GM21423 (cell line): ENCODE results near the gene ARHGAP45.
"Not testable (repeated sequence)": the region's sequence is repeated elsewhere in the genome, so short reads cannot be mapped to it uniquely, and the experiment has no call there.

Experiments used
- ATAC-seq: cut with Tn5 transposase; IDR thresholded peaks from one replicate; pipeline ENCODE4 v1.9.1; 2021; ENCODE audit warnings: mild to moderate bottlenecking, moderate library complexity; ENCODE audit not compliant: unreplicated experiment

ARHGAP45 gene

DNA sequence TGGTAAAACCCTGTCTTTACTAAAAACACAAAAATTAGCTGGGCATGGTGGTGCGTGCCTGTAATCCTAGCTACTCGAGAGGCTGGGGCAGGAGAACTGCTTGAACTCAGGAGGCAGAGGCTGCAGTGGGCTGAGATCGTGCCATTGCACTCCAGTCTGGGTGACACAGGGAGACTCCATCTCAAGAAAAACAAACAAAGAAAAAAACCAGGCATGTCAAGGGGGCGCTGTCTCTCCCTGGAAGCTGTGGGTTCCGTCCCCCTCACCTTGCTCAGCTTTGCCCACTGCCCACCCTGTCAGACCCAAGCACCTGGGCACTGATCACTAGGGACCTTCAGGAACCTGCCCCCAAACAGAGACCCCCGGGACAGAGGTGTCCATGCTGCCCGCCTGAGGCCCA, 62.1 kb downstream of the ARHGAP45 start:
- ATAC-seq, result not testable (repeated sequence)

DNA sequence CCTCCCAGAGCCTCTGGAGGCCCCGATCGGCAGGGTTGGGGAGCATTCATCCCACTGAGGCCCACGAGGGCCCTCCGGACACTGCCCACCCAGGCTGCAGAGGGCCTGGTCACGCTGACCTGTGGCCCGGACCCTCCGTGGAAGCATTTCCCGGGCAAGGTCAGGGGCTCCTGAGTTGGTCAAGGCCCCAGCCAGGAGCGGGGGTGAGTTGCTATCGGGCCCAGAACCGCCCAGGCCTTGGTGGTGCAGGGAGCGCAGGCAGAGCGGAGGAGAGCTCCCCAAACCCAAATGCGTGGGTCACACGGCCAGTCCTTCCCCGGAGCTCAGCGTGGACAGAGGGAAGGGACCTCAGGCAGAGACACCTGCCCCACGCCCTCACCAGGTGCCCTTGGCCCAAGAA, 62.6 kb downstream of the ARHGAP45 start:
- no peak for ATAC-seq

GRCh38 chr19:1130771-1131717, 64.1 kb downstream of the ARHGAP45 start:
- ATAC-seq, result no peak

- peak; percentile 39 for ATAC-seq
Observed at GRCh38 chr19:1131718-1132551, 65.0 kb downstream of the ARHGAP45 start.

DNA sequence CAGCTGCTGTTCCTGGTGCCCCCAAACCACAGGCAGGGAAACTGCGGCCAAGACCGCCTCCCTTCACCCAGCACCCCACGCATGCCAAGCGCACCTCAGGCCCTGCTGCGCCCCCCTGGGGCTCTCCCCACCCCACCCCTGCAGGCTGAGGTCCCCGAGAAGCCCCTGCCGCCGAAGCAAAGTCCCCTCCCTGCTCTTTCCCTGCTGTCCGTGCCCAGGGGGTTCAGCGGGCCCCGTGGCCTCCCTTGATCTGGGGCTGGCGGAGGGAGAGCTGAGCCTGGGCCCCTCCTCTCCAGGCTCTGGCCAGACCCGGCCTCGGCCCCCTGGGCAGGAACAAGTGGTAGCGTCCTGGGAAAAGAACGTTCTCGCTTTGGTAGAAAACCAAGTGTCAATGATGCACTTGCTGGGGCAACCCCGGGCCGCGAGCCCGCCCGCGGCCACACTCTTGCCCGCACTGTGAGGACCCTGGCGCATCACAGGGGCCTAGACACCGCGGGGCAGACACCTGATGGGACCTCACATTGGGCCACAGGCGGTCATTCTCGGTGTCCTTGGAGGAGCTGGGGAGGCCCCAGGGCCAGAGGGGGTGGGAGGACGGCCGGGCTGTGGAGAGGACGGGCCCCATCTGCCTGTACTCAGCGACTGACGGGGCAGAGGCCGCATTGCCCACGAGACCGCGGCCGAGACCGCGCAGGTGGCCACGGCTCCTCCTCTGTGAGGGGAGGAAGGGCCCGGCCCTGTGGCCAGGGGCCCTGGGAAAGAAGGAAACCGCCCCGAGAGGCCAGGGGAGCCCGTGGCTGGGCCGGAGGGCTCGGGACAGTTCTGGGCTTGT, 65.8 kb downstream of the ARHGAP45 start:
- ATAC-seq, result no peak

GRCh38 chr19:1133471-1133929, 66.5 kb downstream of the ARHGAP45 start:
- ATAC-seq, result no peak

DNA sequence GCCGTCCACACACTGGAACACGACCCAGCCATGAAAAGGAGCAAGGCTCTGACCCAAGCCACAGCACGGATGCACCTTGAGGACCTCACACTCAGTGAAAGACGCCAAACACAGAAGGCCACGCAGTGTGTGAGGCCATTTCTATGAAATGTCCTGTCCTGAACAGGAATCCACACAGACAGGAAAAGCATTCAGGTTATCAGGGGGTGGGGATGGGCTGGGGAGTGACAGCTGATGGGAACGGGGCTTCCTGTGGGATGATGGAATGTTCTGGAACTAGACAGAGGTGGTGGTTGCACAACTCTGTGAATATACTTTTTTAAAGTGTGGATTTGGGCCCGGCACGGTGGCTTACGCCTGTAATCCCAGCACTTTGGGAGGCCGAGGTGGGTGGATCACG, 67.5 kb downstream of the ARHGAP45 start:
- ATAC-seq, result no peak

DNA sequence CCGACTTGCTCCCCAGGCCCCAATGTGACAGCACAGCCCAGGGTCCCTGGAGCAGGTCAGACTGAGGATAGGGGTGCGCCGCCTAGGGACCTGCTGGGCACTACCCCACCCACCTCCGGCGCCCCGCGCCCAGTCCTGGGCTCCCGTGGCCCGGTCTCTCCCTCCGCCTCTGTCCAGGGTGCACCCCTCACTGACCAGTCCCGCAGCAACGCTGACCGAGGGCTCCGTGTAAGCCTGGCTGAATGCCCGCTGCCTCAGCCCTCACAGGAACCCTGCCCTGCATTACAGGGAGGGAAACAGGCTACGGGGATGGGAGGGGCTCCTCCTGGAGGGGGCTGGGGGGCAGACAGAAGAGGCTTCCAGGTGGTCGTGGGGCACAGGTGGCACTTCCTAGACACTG, 68.5 kb downstream of the ARHGAP45 start:
- no peak for ATAC-seq

GRCh38 chr19:1136201-1136600, 69.2 kb downstream of the ARHGAP45 start:
- no peak for ATAC-seq
